ENCODE measurements around the gene TTC33.

Gene TTC33

GRCh38 chr5:40505031-40505430 is 250.7 kb downstream of the TTC33 start:
- intact Hi-C loops (cut with micrococcal nuclease), result no loop called here
- Mint-ChIP-seq H3K27me3 (no peaks in the 10 kb centered on the region), H3K4me1 (ENCODE audit: low read depth) (no peaks in the 10 kb centered on the region), H3K4me3 (no peak overlapping the region), H3K9me3 (no peaks in the 10 kb centered on the region), H3K36me3 (ENCODE audit: low read depth) (no peaks in the 10 kb centered on the region), H3K27ac (no peak overlapping the region)

- Mint-ChIP-seq H3K27ac (no peak overlapping the region), H3K9me3 (no peaks in the 10 kb centered on the region), H3K4me1 (ENCODE audit: low read depth) (no peaks in the 10 kb centered on the region), H3K36me3 (ENCODE audit: low read depth) (no peaks in the 10 kb centered on the region), H3K4me3 (no peak overlapping the region), H3K27me3 (no peaks in the 10 kb centered on the region)
- intact Hi-C loops (cut with micrococcal nuclease), result loop anchor here (5.0 kb wide), 1 partner anchor 184 kb away; no protein-coding TSS in a partner anchor
Measured at GRCh38 chr5:40503439-40503838, 252.3 kb downstream of the TTC33 start.

- no peaks in the 10 kb centered on the region for H3K4me1 Mint-ChIP-seq (ENCODE audit: low read depth)
- no peaks in the 10 kb centered on the region for H3K27me3 Mint-ChIP-seq
- H3K36me3 Mint-ChIP-seq (ENCODE audit: low read depth), result no peaks in the 10 kb centered on the region
- H3K27ac Mint-ChIP-seq, result no peak overlapping the region
- no peak overlapping the region for H3K4me3 Mint-ChIP-seq
- intact Hi-C loops (cut with micrococcal nuclease), result loop anchor here (5.0 kb wide), 1 partner anchor 185 kb away; no protein-coding TSS in a partner anchor
- no peaks in the 10 kb centered on the region for H3K9me3 Mint-ChIP-seq
Measured at GRCh38 chr5:40502736-40503135, 253.0 kb downstream of the TTC33 start.

GRCh38 chr5:40501711-40502444 is 253.9 kb downstream of the TTC33 start:
- H3K36me3 Mint-ChIP-seq (ENCODE audit: low read depth), result no peaks in the 10 kb centered on the region
- intact Hi-C loops (cut with micrococcal nuclease), result loop anchor here (5.0 kb wide), 1 partner anchor 185 kb away; no protein-coding TSS in a partner anchor
- no peaks in the 10 kb centered on the region for H3K9me3 Mint-ChIP-seq
- no peak overlapping the region for H3K27ac Mint-ChIP-seq
- H3K4me1 Mint-ChIP-seq (ENCODE audit: low read depth), result no peaks in the 10 kb centered on the region
- H3K27me3 Mint-ChIP-seq, result no peaks in the 10 kb centered on the region
- no peak overlapping the region for H3K4me3 Mint-ChIP-seq

- no peak overlapping the region for H3K27ac Mint-ChIP-seq
- no peaks in the 10 kb centered on the region for H3K27me3 Mint-ChIP-seq
- peaks cover 8% of the 10 kb centered on the region for H3K4me1 Mint-ChIP-seq (ENCODE audit: low read depth)
- H3K4me3 Mint-ChIP-seq, result no peak overlapping the region
- intact Hi-C loops (cut with micrococcal nuclease), result loop anchor here (5.0 kb wide), 1 partner anchor 188 kb away; no protein-coding TSS in a partner anchor
- no peaks in the 10 kb centered on the region for H3K36me3 Mint-ChIP-seq (ENCODE audit: low read depth)
- H3K9me3 Mint-ChIP-seq, result no peaks in the 10 kb centered on the region
Measured at GRCh38 chr5:40499518-40500273, 256.1 kb downstream of the TTC33 start.

GRCh38 chr5:40499007-40499406 is 256.8 kb downstream of the TTC33 start:
- Mint-ChIP-seq H3K9me3 (no peaks in the 10 kb centered on the region), H3K27me3 (no peaks in the 10 kb centered on the region), H3K27ac (no peak overlapping the region), H3K4me3 (no peak overlapping the region), H3K4me1 (ENCODE audit: low read depth) (peaks cover 11% of the 10 kb centered on the region), H3K36me3 (ENCODE audit: low read depth) (no peaks in the 10 kb centered on the region)
- intact Hi-C loops (cut with micrococcal nuclease), result no loop called here

- H3K27ac Mint-ChIP-seq, result no peak overlapping the region
- no peak overlapping the region for H3K4me3 Mint-ChIP-seq
- H3K4me1 Mint-ChIP-seq (ENCODE audit: low read depth), result peaks cover 11% of the 10 kb centered on the region
- no peaks in the 10 kb centered on the region for H3K27me3 Mint-ChIP-seq
- H3K9me3 Mint-ChIP-seq, result peaks cover 9% of the 10 kb centered on the region
- intact Hi-C loops (cut with micrococcal nuclease), result no loop called here
- H3K36me3 Mint-ChIP-seq (ENCODE audit: low read depth), result no peaks in the 10 kb centered on the region
Measured at GRCh38 chr5:40497573-40497972, 258.2 kb downstream of the TTC33 start.

- Mint-ChIP-seq H3K4me1 (ENCODE audit: low read depth) (peaks cover 18% of the 10 kb centered on the region), H3K9me3 (peaks cover 9% of the 10 kb centered on the region), H3K4me3 (no peak overlapping the region), H3K27ac (no peak overlapping the region), H3K36me3 (ENCODE audit: low read depth) (no peaks in the 10 kb centered on the region), H3K27me3 (no peaks in the 10 kb centered on the region)
- intact Hi-C loops (cut with micrococcal nuclease), result no loop called here
Measured at GRCh38 chr5:40495237-40495635, 260.5 kb downstream of the TTC33 start.

GRCh38 chr5:40494631-40495236 is 261.0 kb downstream of the TTC33 start:
- Mint-ChIP-seq H3K27me3 (no peaks in the 10 kb centered on the region), H3K27ac (no peak overlapping the region)
- intact Hi-C loops (cut with micrococcal nuclease), result no loop called here

GRCh38 chr5:40492056-40492455 is 263.7 kb downstream of the TTC33 start:
- Mint-ChIP-seq H3K27ac (peak overlapping the region; percentile 64), H3K4me3 (no peak overlapping the region), H3K27me3 (no peaks in the 10 kb centered on the region), H3K36me3 (ENCODE audit: low read depth) (no peaks in the 10 kb centered on the region), H3K9me3 (peaks cover 9% of the 10 kb centered on the region), H3K4me1 (ENCODE audit: low read depth) (peaks cover 41% of the 10 kb centered on the region)
- intact Hi-C loops (cut with micrococcal nuclease), result no loop called here

More at GRCh38 chr5:40494631-40495236, 261.0 kb downstream of the TTC33 start:
- peaks cover 18% of the 10 kb centered on the region for H3K4me1 Mint-ChIP-seq (ENCODE audit: low read depth)
- H3K36me3 Mint-ChIP-seq (ENCODE audit: low read depth), result no peaks in the 10 kb centered on the region
- H3K4me3 Mint-ChIP-seq, result no peak overlapping the region
- peaks cover 9% of the 10 kb centered on the region for H3K9me3 Mint-ChIP-seq

GRCh38 chr5:40491644-40492043 is 264.1 kb downstream of the TTC33 start:
- Mint-ChIP-seq H3K36me3 (ENCODE audit: low read depth) (no peaks in the 10 kb centered on the region), H3K9me3 (peaks cover 9% of the 10 kb centered on the region), H3K4me1 (ENCODE audit: low read depth) (peaks cover 45% of the 10 kb centered on the region), H3K27me3 (no peaks in the 10 kb centered on the region), H3K4me3 (no peak overlapping the region), H3K27ac (peak overlapping the region; percentile 64)
- intact Hi-C loops (cut with micrococcal nuclease), result no loop called here

- H3K4me3 Mint-ChIP-seq, result no peak overlapping the region
- no peaks in the 10 kb centered on the region for H3K36me3 Mint-ChIP-seq (ENCODE audit: low read depth)
- peaks cover 9% of the 10 kb centered on the region for H3K9me3 Mint-ChIP-seq
- H3K27me3 Mint-ChIP-seq, result no peaks in the 10 kb centered on the region
- peak overlapping the region; percentile 72 for H3K27ac Mint-ChIP-seq
- intact Hi-C loops (cut with micrococcal nuclease), result no loop called here
- H3K4me1 Mint-ChIP-seq (ENCODE audit: low read depth), result peaks cover 53% of the 10 kb centered on the region
Measured at GRCh38 chr5:40490464-40491111, 265.2 kb downstream of the TTC33 start.

GRCh38 chr5:40489421-40489820 is 266.3 kb downstream of the TTC33 start:
- Mint-ChIP-seq H3K27me3 (no peaks in the 10 kb centered on the region), H3K4me3 (no peak overlapping the region), H3K9me3 (peaks cover 9% of the 10 kb centered on the region), H3K27ac (peak overlapping the region; percentile 63), H3K36me3 (ENCODE audit: low read depth) (no peaks in the 10 kb centered on the region), H3K4me1 (ENCODE audit: low read depth) (peaks cover 54% of the 10 kb centered on the region)
- intact Hi-C loops (cut with micrococcal nuclease), result no loop called here
